Amygdala (tissue), 56 donors: ENCODE results near the gene TOMM20L.
"Not testable (repeated sequence)": the region's sequence is repeated elsewhere in the genome, so short reads cannot be mapped to it uniquely, and the experiment has no call there.

Source experiments
- DNase-seq, 56 donors: peaks; one replicate each; lab custom pipeline; 2025; lab: John Stamatoyannopoulos, UW

TOMM20L gene

GRCh38 chr14:58395812-58396788 lies at the start of gene TOMM20L:
Gene TOMM20L (plus strand): TSS chr14:58395930. CDS start chr14:58395958, 28 bp downstream.
- DNase-seq, result peak in 32 of 56 donors; percentile 6 to 71 (median 30)

DNA sequence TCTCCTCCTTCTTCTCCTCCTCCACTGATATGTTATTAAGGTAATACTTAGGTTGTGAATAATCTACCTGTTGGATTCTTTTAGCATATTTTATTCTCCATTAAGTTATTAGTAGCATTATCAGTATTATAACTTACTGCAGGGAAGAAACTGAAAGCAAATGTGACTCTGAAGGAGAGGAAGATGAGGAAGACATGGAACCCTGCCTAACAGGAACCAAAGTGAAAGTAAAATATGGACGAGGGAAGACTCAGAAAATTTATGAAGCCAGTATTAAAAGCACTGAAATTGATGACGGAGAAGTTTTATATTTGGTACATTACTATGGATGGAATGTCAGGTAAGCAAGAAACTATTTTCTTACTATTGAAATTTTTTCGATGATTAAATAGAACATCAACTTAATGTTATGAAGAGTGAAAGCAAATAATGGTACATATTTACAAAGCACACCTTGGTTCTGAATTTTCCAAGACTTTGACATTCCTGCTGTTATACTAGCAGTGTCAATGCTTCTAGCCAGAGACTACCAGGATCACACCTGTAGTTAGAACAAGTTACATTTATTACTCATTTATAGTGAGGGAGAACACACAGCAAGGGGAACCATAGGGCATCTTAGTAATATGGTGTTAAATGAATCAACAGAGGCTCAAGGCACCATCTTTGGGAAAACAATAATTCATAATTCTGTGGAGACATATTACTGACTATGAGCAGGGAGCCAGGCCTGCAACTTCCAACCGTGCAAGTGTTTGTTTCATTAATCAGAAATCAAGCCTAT lies 42.0 kb upstream of the TOMM20L start:
- no peak for DNase-seq

DNA sequence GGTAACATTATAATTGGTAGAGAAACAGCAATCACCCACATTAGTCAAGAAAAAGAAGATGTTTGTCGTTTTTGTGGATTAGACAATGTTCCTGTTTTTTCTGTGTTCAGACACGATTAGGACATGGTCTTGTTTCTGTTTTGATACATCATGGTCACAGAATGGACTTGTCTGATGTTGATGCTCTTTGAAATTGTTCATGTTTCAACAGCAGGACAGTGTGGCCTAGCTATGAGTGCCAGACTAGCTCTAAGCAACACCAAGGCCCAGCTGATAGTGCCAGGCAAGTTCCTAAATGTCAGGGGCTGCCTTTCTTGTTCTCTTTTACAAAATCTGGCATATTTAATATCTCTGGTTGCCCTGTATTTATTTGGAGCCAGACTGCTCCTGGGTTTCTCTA lies 40.9 kb upstream of the TOMM20L start:
- DNase-seq, result no peak

DNA sequence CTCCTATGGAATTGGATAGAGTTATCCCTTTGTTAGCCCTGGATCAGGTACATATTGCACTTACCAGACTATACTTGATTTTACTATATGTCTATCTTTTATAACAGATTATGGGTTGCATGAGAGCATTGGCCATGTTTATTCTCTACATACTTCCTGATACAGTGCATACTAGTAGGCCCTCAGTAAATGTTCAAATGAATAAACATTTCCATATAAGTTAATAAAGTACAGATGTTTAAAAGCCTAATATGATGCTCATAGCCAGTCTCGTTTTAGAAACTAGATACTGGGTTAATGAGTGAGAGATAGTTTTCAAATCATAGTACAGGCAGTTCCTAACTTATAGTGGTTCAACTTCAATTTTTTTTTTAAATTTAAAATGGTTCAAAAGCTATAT lies 39.5 kb upstream of the TOMM20L start:
- DNase-seq, result no peak

- DNase-seq, result not testable (repeated sequence)
Observed at GRCh38 chr14:58362272-58362671, 33.5 kb upstream of the TOMM20L start.

- DNase-seq, result no peak
Observed at GRCh38 chr14:58362798-58363412, 32.8 kb upstream of the TOMM20L start.

GRCh38 chr14:58364316-58364715 lies 31.4 kb upstream of the TOMM20L start:
- no peak for DNase-seq

- DNase-seq, result no peak
Observed at GRCh38 chr14:58367296-58367695, 28.4 kb upstream of the TOMM20L start.

GRCh38 chr14:58368956-58369355 lies 26.8 kb upstream of the TOMM20L start:
- DNase-seq, result no peak

DNA sequence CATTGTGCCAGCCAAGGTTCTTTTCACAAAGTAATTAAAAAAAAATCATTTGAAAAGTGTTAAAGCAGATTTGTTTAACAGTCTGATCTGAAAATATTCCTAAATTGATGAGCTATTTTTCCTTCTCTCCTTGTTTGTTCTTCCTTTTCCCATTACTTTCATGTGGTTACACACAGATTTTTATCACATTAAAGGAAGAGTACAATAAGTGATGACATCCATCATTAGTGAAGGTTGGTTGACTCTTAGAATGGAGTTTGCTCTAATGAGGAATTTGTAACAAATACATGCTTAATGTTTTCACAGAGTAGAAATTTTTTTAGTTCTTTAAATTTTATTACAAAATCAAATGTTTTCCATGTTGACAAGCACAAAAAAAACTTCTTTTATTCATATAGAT lies 18.9 kb upstream of the TOMM20L start:
- DNase-seq, result no peak

DNA sequence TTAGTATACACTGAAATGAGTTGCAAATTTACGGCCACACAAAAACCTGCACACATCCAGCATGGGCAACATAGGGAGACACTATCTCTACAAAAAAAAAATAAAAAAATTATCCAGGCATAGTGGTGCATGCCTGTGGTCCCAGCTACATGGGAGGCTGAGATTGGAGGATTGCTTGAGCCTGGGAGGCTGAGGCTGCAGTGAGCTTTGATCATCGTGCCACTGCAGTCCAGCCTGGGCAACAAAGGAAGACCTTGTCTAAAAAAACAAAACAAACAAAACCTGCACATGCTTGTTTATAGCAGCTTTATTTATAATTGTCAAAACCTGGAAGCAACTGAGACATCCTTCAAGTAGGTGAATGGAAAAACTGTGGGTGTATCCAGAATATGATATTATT lies 4.9 kb upstream of the TOMM20L start:
- DNase-seq, result no peak

DNA sequence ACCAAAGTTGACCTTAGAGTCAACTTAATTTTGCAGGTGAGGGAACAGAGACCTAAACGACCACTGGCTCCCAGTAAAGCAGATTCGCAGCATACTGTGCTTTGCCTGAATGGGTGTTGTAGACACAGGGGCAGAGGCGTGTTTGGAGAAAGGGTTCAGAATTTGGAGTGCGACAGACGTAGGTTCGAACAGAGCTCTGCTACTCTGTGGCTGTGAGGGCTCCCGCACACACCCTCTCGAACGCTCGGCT lies 243 bp upstream of the TOMM20L start:
- no peak for DNase-seq

DNA sequence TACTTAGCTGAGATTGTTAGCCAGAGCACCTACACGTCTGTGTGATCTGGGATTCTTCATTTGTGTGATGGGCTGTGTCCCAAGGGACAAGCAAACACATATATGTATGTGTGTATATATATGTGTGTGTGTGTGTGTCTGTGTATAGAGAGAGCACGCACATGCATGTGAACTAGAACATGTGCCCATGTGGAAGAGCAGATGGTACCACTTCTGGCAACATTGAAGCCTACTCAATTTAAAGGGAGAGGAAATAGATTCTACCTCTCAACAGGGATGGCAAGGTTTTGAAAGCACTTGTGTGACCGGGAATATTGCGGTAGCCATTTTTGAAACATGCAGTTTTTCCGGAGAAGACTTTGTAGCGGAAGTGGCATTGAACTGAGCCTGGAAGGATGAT lies 1.4 kb downstream of the TOMM20L start:
- no peak for DNase-seq

- DNase-seq, result no peak
Observed at GRCh38 chr14:58398495-58398894, 2.8 kb downstream of the TOMM20L start.

GRCh38 chr14:58398895-58399294 lies 3.2 kb downstream of the TOMM20L start:
- DNase-seq, result no peak

DNA sequence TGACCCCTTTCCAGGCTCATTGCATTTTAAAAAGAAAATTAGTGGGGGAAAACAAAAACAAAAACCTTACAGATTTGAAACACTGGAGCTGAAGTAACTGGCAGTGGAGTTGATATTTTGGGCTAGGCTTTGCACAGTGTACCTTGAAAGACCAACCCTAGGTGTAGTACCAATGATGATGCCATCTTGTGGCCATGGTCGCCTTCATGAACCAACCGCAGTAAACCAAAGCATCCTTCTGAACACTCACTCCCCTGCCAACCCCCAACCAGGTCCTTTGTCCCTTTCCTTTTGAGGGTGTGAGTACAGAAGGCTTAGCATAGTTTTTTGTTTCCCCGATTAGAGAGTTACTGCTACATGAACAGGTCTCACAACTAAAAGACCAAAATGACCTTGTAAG lies 5.9 kb downstream of the TOMM20L start:
- DNase-seq, result no peak

GRCh38 chr14:58408681-58409215 lies 13.0 kb downstream of the TOMM20L start:
- peak in 8 of 56 donors; percentile 3 to 38 (median 12) for DNase-seq

DNA sequence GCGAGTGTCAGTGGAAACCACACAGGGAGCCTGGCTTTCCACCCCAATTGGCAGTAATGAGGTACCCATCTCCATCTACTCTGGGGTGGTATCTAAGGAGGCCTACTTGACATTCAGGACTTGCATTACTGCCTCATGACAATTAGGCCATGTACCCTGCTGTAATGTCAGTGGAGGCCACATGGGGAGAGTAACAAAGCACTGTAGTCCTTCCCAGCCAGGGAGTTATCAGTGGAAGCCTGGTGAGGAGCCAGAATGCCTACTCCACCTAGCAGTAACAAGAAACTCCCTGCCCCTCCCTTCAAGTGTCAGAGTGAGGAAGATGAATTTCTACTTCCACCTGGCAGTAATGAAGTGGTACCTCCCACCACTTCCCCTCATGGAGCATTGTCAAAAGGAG lies 19.1 kb downstream of the TOMM20L start:
- no peak for DNase-seq

- no peak for DNase-seq
Observed at GRCh38 chr14:58415636-58416547, 20.2 kb downstream of the TOMM20L start.

- not testable (repeated sequence) for DNase-seq
Observed at GRCh38 chr14:58416934-58417333, 21.2 kb downstream of the TOMM20L start.
